Measurements from ENCODE around the gene RBBP4.

DNA sequence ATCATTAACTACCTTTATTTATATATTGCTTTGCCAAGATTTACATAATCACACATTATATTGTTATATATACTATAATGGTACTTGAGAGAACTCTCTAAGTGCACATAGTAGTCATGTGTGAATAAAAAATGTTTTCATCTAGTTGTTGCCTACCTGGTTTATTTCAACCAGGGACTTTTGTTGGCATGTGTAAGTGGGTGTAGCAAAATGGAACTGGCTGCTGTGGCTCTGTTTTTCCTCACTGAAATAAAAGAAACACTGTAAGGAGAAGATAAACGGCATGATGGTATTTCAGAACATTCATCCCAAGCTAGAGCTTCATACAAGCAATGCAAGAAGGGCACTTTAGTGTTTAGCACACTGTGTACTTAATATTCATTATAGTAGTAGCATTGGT lies 14.9 kb downstream of the RBBP4 start:
- TF ChIP-seq GATA3 (IDR thresholded peaks at IDR 0.05; ENCODE audit: low read depth, low read length) (no peak), GATA2 (IDR thresholded peaks at IDR 0.05; ENCODE audit: low read depth, low read length) (no peak)

Measured in SH-SY5Y (cell line).